Measurements from ENCODE around the gene LYRM1. TPM values are rescaled to one million over a fixed set of nuclear protein-coding genes. Genes with fewer than 3 reads are reported as not detected.

The LYRM1 gene
- total and polyA plus RNA-seq, 2 of the 8 experiments (the other 6 are each of a cell fraction or from before 2014, with no cell fraction given): 11.6 to 13.4 TPM

- no peak for FAIRE-seq
- no peak for TF ChIP-seq CHD2 (IDR thresholded peaks at IDR 0.05; ENCODE audit: low read length)
- TF ChIP-seq RFX5 (IDR thresholded peaks at IDR 0.05; ENCODE audit: borderline replicate concordance, low read depth, low read length): no peak
- no peak for TF ChIP-seq POLR2AphosphoS5 (IDR thresholded peaks at IDR 0.05; ENCODE audit: low read depth, low read length)
- no peak for TF ChIP-seq SIRT6 (IDR thresholded peaks at IDR 0.05; ENCODE audit: low read length)
- no peak for TF ChIP-seq SAP30 (IDR thresholded peaks at IDR 0.05; ENCODE audit: insufficient read depth, insufficient replicate concordance, low read length)
- no peak for TF ChIP-seq EZH2 (IDR thresholded peaks at IDR 0.05; ENCODE audit: low read depth, low read length, severe bottlenecking)
- no peak for TF ChIP-seq TCF12 (IDR thresholded peaks at IDR 0.05; ENCODE audit: low read depth, low read length)
- TF ChIP-seq BRCA1 (IDR thresholded peaks at IDR 0.05; ENCODE audit: low read depth, low read length): no peak
- no peak for TF ChIP-seq USF2 (IDR thresholded peaks at IDR 0.05; ENCODE audit: low read length)
- no peak for TF ChIP-seq SIN3A (conservative IDR thresholded peaks at IDR 0.05 in 1 of 2, IDR thresholded peaks at IDR 0.05 in 1 of 2; ENCODE audit: low read depth in 1 of 2, low read length in 2 of 2)
- Histone ChIP-seq H4K8ac (ENCODE audit: extremely low read depth, insufficient read depth, low read length) (no peak overlapping the region), H3K36me3 (ENCODE audit: control insufficient read depth in 2 of 4, insufficient read depth in 4 of 4, low read length in 3 of 4) (no peaks in the 10 kb centered on the region), H2BK15ac (ENCODE audit: low read length) (no peak overlapping the region), H3K4me1 (replicated peaks in 1 of 4; ENCODE audit: control insufficient read depth in 3 of 4, insufficient read depth in 4 of 4, low read length in 3 of 4) (no peaks in the 10 kb centered on the region), H3K79me2 (ENCODE audit: control insufficient read depth in 1 of 2, insufficient read depth in 2 of 2, low read length in 2 of 2) (no peaks in the 10 kb centered on the region), H4K20me1 (replicated peaks in 1 of 2; ENCODE audit: control insufficient read depth in 1 of 2, insufficient read depth in 2 of 2, low read length in 2 of 2) (no peaks in the 10 kb centered on the region), H2AFZ (ENCODE audit: low read length) (no peak overlapping the region), H3K4me2 (ENCODE audit: insufficient read depth in 1 of 2, low read depth in 2 of 2, low read length in 2 of 2) (no peak overlapping the region), H2BK5ac (ENCODE audit: low read depth, low read length) (no peak overlapping the region), H2AK5ac (ENCODE audit: low read depth, low read length) (no peak overlapping the region), H3K23ac (ENCODE audit: insufficient read length) (no peak overlapping the region), H3K27me3 (replicated peaks in 1 of 4; ENCODE audit: control insufficient read depth in 3 of 4, extremely low read depth in 1 of 4, insufficient read depth in 3 of 4, low read length in 3 of 4) (no peaks in the 10 kb centered on the region), H3K23me2 (ENCODE audit: low read depth, low read length) (no peaks in the 10 kb centered on the region; the same call in 1 of the 2 replicates), H3K14ac (ENCODE audit: insufficient read length) (no peak overlapping the region), H3K4ac (replicated peaks; ENCODE audit: insufficient read length, low read depth, low read length) (no peak overlapping the region), H3K9ac (replicated peaks in 1 of 4; ENCODE audit: extremely low read depth in 1 of 4, low read depth in 3 of 4, low read length in 3 of 4) (no peak overlapping the region), H2BK12ac (ENCODE audit: low read depth, low read length) (no peak overlapping the region), H2BK20ac (ENCODE audit: low read length) (no peak overlapping the region), H3K4me3 (ENCODE audit: extremely low read depth in 1 of 4, insufficient read depth in 2 of 4, low read depth in 3 of 4, low read length in 4 of 4) (no peak overlapping the region), H3K56ac (replicated peaks; ENCODE audit: insufficient read length, low read depth, low read length) (no peak overlapping the region), H3K18ac (ENCODE audit: extremely low read depth, low read length) (no peak overlapping the region), H3K79me1 (ENCODE audit: low read depth, low read length) (no peaks in the 10 kb centered on the region), H4K5ac (ENCODE audit: insufficient read length, low read depth, low read length) (no peak overlapping the region), H4K91ac (replicated peaks; ENCODE audit: insufficient read length, low read length) (no peak overlapping the region), H3K9me3 (ENCODE audit: insufficient read depth in 2 of 2, low read depth in 1 of 2, low read length in 1 of 2) (no peaks in the 10 kb centered on the region), H2BK120ac (replicated peaks; ENCODE audit: low read depth, low read length) (no peak overlapping the region), H3K27ac (ENCODE audit: low read depth, low read length) (no peak overlapping the region)
- 90% methylated on average over 4 of the region's 4 CpGs; no CpG with 5 or more reads in 1 of the 2 experiments for WGBS, 2 experiments (ENCODE audit: extremely low coverage in 1 of 2, insufficient coverage in 1 of 2, insufficient read length in 1 of 2, insufficient replicate concordance in 2 of 2, low coverage in 1 of 2, low lambda C conversion rate in 2 of 2, missing lambda C conversion rate in 1 of 2)
- ChIA-PET CTCF (ENCODE audit: partially characterized antibody) (interaction anchor here (0.9 to 1.2 kb wide), 4 partner anchors 26 to 100 kb away, joined by 3 to 7 read pairs (median 3); no protein-coding TSS in a partner anchor), POLR2A (ENCODE audit: partially characterized antibody) (no interaction called here)
- no peak for DNase-seq (ENCODE audit: low read depth in 1 of 2, low spot score in 2 of 2)
Observed at GRCh38 chr16:20950294-20950693, 49.7 kb downstream of the LYRM1 start.
